ENCODE results near the gene MT1X. TPM values are rescaled to one million over a fixed set of nuclear protein-coding genes. Genes with fewer than 3 reads are reported as not detected.

Gene MT1X
- total and polyA plus RNA-seq, 2 of the 13 experiments (the other 11 are each of a cell fraction or from before 2014, with no cell fraction given) = 19.7 to 288 TPM

DNA sequence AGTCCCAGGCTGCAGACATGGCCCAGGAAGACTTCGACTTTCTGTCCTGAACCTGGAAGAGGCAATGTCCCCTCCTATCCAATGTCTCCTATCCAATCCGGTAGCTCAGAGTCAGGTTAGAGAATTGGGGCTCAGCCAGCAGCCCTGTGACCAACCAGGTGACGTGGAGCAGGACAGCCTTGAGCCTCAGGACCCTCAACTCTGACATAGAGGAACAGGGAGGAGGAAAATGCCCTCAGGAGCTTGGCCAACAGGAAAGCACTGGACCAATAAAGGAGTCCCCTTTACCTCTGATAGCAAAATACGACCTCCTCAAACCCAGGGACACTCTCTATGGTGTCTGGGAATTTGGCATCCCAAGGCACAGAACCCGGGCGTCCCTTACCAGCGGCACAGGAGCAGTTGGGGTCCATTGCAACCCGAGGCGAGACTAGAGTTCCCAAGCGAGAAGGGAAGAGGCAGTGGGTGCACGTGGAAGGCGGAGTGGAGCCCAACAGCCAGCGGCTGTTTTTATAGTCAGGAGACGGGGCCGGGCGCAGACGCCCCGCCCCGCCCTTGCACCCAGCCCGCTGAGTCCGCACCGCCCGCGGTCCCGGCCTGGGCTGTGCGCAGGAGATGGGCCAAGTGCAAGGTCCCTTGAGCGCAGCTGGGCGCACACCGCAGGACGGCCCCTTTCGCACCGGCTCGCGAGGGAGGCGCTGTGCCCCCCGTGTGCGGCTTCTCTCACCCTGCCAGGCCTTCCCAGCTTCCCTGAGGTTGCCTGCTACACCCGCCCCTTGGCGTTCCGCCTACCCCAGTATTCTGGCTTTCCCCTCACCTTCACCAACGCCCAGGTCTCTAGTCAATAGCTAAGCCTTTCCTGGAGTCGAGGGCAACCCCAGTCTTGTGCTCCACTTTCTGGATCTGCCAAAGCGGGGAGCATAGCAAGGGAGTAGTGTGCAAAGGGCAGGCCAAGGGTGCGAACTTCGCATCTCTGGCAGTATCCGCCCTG, 14.4 kb upstream of the MT1X start, which contains the start of gene MT1G (continued):
- peak; percentile 17 for TF ChIP-seq STAG1 (CRISPR knock-in tag; IDR thresholded peaks at IDR 0.05)
- no peak for TF ChIP-seq FIP1L1 (IDR thresholded peaks at IDR 0.05; ENCODE audit: borderline replicate concordance, insufficient read depth, low read depth, low read length)
- TF ChIP-seq, protein P1, sequence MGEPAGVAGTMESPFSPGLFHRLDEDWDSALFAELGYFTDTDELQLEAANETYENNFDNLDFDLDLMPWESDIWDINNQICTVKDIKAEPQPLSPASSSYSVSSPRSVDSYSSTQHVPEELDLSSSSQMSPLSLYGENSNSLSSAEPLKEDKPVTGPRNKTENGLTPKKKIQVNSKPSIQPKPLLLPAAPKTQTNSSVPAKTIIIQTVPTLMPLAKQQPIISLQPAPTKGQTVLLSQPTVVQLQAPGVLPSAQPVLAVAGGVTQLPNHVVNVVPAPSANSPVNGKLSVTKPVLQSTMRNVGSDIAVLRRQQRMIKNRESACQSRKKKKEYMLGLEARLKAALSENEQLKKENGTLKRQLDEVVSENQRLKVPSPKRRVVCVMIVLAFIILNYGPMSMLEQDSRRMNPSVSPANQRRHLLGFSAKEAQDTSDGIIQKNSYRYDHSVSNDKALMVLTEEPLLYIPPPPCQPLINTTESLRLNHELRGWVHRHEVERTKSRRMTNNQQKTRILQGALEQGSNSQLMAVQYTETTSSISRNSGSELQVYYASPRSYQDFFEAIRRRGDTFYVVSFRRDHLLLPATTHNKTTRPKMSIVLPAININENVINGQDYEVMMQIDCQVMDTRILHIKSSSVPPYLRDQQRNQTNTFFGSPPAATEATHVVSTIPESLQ (CRISPR knock-in tag; conservative IDR thresholded peaks at IDR 0.05) = no peak
- TF ChIP-seq NBN (conservative IDR thresholded peaks at IDR 0.05) = no peak
- TF ChIP-seq ARNT2 (CRISPR knock-in tag; IDR thresholded peaks at IDR 0.05; ENCODE audit: low read depth) = no peak
- TF ChIP-seq ZNF264 (CRISPR knock-in tag; IDR thresholded peaks at IDR 0.05) = no peak
- TF ChIP-seq TBL1XR1 (IDR thresholded peaks at IDR 0.05; ENCODE audit: borderline replicate concordance, low read length, partially characterized antibody) = no peak
- TF ChIP-seq, protein P2, sequence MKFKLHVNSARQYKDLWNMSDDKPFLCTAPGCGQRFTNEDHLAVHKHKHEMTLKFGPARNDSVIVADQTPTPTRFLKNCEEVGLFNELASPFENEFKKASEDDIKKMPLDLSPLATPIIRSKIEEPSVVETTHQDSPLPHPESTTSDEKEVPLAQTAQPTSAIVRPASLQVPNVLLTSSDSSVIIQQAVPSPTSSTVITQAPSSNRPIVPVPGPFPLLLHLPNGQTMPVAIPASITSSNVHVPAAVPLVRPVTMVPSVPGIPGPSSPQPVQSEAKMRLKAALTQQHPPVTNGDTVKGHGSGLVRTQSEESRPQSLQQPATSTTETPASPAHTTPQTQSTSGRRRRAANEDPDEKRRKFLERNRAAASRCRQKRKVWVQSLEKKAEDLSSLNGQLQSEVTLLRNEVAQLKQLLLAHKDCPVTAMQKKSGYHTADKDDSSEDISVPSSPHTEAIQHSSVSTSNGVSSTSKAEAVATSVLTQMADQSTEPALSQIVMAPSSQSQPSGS (CRISPR knock-in tag; IDR thresholded peaks at IDR 0.05) = no peak
- no peak for TF ChIP-seq CCDC6 (CRISPR knock-in tag; IDR thresholded peaks at IDR 0.05)
- TF ChIP-seq MIER3 (CRISPR knock-in tag; IDR thresholded peaks at IDR 0.05; ENCODE audit: borderline replicate concordance) = no peak
- no peak for TF ChIP-seq SRF (IDR thresholded peaks at IDR 0.05; ENCODE audit: low read depth, low read length)
- no peak for TF ChIP-seq CEBPG (CRISPR knock-in tag; IDR thresholded peaks at IDR 0.05)
- no peak for TF ChIP-seq TBP (CRISPR knock-in tag; IDR thresholded peaks at IDR 0.05)
- TF ChIP-seq, protein P3, sequence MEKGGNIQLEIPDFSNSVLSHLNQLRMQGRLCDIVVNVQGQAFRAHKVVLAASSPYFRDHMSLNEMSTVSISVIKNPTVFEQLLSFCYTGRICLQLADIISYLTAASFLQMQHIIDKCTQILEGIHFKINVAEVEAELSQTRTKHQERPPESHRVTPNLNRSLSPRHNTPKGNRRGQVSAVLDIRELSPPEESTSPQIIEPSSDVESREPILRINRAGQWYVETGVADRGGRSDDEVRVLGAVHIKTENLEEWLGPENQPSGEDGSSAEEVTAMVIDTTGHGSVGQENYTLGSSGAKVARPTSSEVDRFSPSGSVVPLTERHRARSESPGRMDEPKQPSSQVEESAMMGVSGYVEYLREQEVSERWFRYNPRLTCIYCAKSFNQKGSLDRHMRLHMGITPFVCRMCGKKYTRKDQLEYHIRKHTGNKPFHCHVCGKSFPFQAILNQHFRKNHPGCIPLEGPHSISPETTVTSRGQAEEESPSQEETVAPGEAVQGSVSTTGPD (CRISPR knock-in tag; IDR thresholded peaks at IDR 0.05) = no peak
- no peak for TF ChIP-seq SMAD1 (CRISPR knock-in tag; IDR thresholded peaks at IDR 0.05; ENCODE audit: borderline replicate concordance, low read depth)
- TF ChIP-seq ZBTB3 (CRISPR knock-in tag; IDR thresholded peaks at IDR 0.05; ENCODE audit: borderline replicate concordance, low read depth) = no peak
- no peak for TF ChIP-seq IKZF1 (IDR thresholded peaks at IDR 0.05)
- TF ChIP-seq ZNF780A (CRISPR knock-in tag; IDR thresholded peaks at IDR 0.05) = no peak
- peak; percentile 23; the same call in 1 of the 2 replicates for TF ChIP-seq ZFP37 (CRISPR knock-in tag; IDR thresholded peaks at IDR 0.05; ENCODE audit: borderline replicate concordance)
- TF ChIP-seq, protein P4, sequence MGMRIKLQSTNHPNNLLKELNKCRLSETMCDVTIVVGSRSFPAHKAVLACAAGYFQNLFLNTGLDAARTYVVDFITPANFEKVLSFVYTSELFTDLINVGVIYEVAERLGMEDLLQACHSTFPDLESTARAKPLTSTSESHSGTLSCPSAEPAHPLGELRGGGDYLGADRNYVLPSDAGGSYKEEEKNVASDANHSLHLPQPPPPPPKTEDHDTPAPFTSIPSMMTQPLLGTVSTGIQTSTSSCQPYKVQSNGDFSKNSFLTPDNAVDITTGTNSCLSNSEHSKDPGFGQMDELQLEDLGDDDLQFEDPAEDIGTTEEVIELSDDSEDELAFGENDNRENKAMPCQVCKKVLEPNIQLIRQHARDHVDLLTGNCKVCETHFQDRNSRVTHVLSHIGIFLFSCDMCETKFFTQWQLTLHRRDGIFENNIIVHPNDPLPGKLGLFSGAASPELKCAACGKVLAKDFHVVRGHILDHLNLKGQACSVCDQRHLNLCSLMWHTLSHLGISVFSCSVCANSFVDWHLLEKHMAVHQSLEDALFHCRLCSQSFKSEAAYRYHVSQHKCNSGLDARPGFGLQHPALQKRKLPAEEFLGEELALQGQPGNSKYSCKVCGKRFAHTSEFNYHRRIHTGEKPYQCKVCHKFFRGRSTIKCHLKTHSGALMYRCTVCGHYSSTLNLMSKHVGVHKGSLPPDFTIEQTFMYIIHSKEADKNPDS (CRISPR knock-in tag; IDR thresholded peaks at IDR 0.05) = no peak
- 0 out of 2 replicates have a peak, but pooled peaks have one; percentile 23 for TF ChIP-seq HOXA5 (CRISPR knock-in tag; IDR thresholded peaks at IDR 0.05)
- TF ChIP-seq ZNF253 (CRISPR knock-in tag; IDR thresholded peaks at IDR 0.05; ENCODE audit: borderline replicate concordance) = no peak
- no peak for TF ChIP-seq IRF2 (CRISPR knock-in tag; IDR thresholded peaks at IDR 0.05)
- no peak for TF ChIP-seq ZNF138 (CRISPR knock-in tag; IDR thresholded peaks at IDR 0.05; ENCODE audit: low read depth)

All from HepG2 (cell line).